ENCODE measurements around the gene FHOD3.

- TF ChIP-seq RXRA (IDR thresholded peaks at IDR 0.05) (no peak), REST (IDR thresholded peaks at IDR 0.05) (no peak), CTCF (IDR thresholded peaks at IDR 0.05; ENCODE audit: low read depth, low read length, missing input control) (no peak), RAD21 (IDR thresholded peaks at IDR 0.05) (no peak), SP1 (IDR thresholded peaks at IDR 0.05) (no peak), ZBTB33 (IDR thresholded peaks at IDR 0.05) (no peak), EGR1 (IDR thresholded peaks at IDR 0.05; ENCODE audit: low read depth in 2 of 2) (no peak), YY1 (IDR thresholded peaks at IDR 0.05) (no peak), HNF4A (conservative IDR thresholded peaks at IDR 0.05) (no peak), FOXA1 (IDR thresholded peaks at IDR 0.05) (no peak), GABPA (IDR thresholded peaks at IDR 0.05 in 1 of 2, conservative IDR thresholded peaks at IDR 0.05 in 1 of 2) (no peak), JUND (IDR thresholded peaks at IDR 0.05) (no peak)
Measured at GRCh38 chr18:36675076-36675475, 377.6 kb downstream of the FHOD3 start.
